ENCODE data around the gene FEZF2.

FEZF2 gene

GRCh38 chr3:62373215-62373614, at the start of gene FEZF2:
Gene FEZF2 (minus strand): TSS chr3:62373550. CDS start chr3:62372868, 682 bp downstream.
- DNase-seq, result no peak

- DNase-seq, result no peak
Observed at GRCh38 chr3:62421207-62421606, 47.9 kb upstream of the FEZF2 start.

- DNase-seq, result no peak
Observed at GRCh38 chr3:62416144-62416543, 42.8 kb upstream of the FEZF2 start.

DNA sequence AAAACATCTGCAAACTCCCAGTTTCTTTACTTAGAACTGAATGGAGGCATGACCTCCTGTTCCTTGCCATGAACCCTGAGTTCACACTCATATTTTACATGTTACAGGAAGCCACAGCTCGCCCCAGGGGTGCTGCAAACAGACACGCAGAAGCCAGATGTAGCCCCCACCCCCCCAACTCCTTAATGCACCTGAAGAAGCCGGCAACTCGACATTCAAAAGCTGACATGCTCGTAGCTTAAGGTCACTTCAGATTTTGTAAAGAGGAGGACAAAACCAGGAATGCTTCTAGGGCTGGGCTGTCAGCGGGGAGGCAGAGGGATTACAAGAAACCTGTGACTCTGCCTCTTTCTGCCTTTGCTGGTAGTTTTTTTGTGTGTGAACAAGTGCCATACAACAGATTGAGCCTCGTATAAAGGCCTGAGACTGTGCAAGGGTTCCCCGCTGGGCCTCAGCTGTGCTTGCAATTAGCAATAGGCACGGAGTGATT, 42.0 kb upstream of the FEZF2 start:
- DNase-seq, result no peak

GRCh38 chr3:62414786-62415185, 41.4 kb upstream of the FEZF2 start:
- DNase-seq, result no peak

GRCh38 chr3:62413687-62414086, 40.3 kb upstream of the FEZF2 start:
- DNase-seq, result no peak

DNA sequence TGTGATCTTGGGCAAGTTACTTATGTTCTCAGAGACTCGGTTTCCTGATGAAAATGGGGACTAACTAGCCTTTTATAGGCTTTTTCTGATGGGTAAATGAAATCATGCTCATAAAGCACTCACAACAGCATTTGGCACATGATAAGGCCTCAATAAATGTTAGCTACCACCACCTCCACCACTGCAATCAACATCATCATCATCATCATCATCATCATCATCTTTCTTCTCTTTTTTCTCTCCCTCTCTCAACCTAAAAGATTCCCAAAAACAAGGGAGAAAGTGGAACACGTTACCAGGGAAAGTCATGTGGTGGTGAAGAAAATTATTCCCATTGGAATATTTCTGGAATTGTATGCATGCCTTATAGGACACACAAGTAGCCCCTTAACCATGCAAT, 33.6 kb upstream of the FEZF2 start:
- no peak for DNase-seq

- no peak for DNase-seq
Observed at GRCh38 chr3:62405566-62405965, 32.2 kb upstream of the FEZF2 start.

- DNase-seq, result no peak
Observed at GRCh38 chr3:62405135-62405534, 31.8 kb upstream of the FEZF2 start.

DNA sequence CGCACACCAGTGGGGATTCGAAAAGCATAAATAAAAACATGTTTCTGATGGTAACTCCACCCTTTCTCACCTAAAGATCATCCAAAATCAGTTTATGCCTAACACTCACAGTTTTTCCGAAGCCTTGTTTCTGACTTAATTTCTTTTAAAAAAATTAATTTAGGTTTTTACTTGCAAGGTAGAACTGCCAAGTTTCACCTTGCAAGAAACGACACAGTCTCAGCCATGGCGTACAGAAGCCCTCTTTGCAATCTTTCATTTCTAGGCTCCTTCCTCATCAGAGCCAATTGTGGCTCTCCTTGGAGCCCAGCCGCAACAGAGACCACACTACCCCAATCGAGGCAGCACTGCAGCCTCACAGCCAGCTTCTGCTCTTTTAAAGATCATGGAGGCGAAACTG, 31.0 kb upstream of the FEZF2 start:
- DNase-seq, result no peak

DNA sequence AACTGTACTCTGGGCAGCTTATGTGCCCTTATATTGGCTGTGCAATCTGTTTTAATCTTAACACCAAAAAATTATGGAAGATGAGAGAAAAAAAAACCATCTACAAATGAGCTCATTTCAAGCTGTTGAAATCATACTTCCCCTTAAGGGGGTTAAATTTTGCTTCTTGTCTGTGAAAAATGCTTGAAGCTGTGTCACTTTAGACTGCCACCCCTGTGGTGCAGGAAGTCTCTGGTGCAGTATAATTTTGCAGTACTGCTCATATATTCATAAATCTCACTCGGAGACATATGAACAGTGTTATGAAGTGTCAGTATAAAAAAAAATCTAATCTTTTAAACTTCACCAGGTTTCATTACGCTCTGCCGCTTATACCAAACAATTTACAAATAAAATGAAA, 30.4 kb upstream of the FEZF2 start:
- no peak for DNase-seq

DNA sequence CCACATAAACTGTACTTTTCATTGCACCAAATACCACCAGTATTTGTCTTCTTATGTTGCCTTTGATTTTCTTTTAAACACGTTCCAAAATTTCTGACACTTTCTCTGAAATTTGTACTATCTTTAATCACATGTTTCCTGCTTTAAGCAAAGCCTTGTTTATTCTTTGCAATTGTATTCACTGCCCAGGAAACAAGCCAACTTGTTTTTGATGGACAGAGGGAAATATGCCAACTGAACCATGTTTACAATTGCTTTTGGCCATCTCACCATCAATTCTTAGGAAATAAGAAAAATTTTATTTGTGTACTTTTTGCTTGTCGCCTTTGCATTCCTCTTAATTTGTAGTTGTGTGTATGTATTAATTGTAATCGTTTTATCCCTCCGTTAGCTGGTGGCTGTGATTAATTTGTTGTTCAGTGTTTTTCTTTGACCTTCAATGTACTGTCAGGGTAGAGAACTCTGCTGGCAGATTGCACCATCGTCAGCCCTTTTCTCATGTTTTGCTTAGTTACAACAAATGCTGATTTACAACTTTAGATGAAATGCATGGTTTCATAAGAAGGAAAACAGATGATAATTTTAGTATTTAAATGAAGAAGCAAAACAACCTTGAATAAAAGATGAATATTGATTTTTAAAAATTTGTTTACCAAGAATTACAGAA, 19.4 kb upstream of the FEZF2 start:
- no peak for DNase-seq

DNA sequence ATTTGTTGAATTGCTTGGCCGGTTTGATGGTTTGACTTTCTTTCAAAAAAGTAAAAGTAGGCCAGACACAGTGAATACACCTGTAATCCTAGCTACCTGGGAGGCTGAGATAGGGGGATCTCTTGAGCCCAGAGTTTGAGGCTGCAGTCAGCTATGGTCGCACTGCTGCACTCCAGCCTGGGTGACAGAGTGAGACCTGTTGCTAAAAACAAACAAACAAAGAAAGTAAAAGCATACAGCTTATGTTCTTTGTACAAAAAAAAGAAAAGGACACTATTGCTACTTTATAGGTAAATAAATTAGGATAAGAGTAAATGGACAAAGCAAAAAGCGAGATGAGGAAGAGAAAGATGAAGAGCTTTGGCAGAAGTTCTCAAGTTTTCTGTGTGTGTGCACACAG, 13.9 kb upstream of the FEZF2 start:
- DNase-seq, result no peak

DNA sequence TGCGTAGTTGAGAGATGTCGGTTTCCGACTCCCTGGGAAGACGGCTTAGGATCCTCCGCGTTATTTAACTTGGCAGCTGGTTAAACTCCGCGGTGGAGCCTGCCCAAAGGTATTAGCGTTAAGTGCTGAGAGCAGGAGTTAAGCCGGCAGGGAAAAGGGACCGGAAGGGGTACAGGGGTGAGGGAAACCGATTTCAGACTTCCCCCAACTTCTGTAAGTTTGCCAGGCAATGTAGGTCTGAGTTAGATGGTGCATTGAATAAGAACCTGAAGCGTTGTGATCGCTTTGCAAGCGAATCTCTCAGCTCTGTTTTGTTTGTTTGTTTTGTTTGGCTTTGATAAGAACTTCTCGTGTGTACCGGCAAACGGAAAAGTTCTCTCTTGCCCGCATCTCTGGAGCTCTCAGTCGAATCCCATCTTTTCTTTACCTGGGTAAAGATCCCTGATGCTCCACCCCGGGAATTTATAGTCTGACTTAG, 6.0 kb upstream of the FEZF2 start:
- DNase-seq, result no peak

- no peak for DNase-seq
Observed at GRCh38 chr3:62378921-62379320, 5.6 kb upstream of the FEZF2 start.

GRCh38 chr3:62378311-62378789, 5.0 kb upstream of the FEZF2 start:
- no peak for DNase-seq

GRCh38 chr3:62376906-62377877, 3.8 kb upstream of the FEZF2 start:
- no peak for DNase-seq

DNA sequence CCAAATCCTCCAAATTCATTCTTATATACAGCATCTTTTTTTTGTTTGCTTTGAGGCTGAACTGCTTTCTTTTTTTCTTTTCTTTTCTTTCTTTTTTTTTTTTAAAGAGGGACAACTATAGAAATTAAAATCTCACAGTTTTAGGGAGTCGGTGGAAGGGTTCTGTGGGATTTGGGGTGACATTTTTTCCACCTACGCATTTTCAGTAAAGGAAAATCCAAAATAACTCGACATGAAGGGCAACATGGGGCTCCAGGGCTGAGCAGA, 3.0 kb upstream of the FEZF2 start:
- DNase-seq, result no peak

GRCh38 chr3:62375655-62376453, 2.5 kb upstream of the FEZF2 start:
- no peak for DNase-seq

DNA sequence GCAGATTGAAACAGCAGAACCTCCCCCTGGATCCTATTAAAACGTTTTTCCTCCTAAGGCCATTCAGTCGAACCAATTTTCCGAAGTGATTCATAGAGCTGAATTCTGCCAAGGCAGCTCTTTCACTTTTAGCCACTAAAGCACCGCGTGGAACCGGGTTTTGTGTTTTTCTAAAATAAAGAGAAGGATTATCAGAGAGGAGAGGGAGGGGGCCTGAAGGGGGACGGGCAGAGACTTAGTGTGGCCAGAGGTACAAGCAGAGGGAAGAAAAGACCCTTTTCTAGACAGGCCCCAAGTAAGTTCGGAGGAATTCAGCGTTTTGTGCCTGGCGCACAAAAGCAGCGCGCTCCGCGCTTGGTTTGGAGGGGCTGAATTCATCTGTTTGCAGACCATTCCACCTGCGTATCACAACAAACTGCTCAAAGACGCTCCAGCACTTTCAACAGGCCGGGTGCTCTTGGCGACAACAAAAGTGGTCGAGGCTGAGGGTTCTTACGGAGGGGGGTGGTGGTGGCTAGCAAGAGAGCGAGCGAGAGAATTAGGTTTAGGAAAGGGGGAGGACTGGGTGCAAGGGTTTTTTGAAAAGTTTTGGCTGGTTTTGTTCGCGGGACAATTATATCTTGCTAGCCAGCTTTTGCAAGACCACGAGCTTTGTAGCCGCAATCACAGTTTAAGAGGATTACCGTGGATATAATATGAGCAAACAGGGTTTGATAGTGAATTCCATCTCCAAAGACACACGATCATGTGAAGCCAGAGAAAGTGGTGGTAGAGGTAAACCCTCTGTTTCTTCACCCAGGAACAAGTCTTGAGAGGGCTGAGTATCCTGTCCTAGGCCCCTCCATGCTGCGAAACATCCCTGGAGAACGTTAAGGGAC, 1.2 kb upstream of the FEZF2 start:
- DNase-seq, result no peak

GRCh38 chr3:62373714-62374333, 474 bp upstream of the FEZF2 start:
- no peak for DNase-seq

GRCh38 chr3:62372621-62373041, 719 bp downstream of the FEZF2 start:
- no peak for DNase-seq
